ENCODE data around the gene C19orf85.
"Not testable (repeated sequence)": the region's sequence is repeated elsewhere in the genome, so short reads cannot be mapped to it uniquely, and the experiment has no call there.

Gene C19orf85

GRCh38 chr19:55457683-55458457, 6.7 kb downstream of the C19orf85 start:
- no peak for DNase-seq (ENCODE audit: low read depth)

- DNase-seq (ENCODE audit: low read depth), result no peak
Observed at GRCh38 chr19:55456347-55456746, 8.2 kb downstream of the C19orf85 start.

- DNase-seq (ENCODE audit: low read depth), result no peak
Observed at GRCh38 chr19:55455576-55456235, 8.8 kb downstream of the C19orf85 start.

- DNase-seq (ENCODE audit: low read depth), result no peak
Observed at GRCh38 chr19:55454787-55455243, 9.7 kb downstream of the C19orf85 start.

GRCh38 chr19:55453511-55454260, 10.9 kb downstream of the C19orf85 start:
- no peak for DNase-seq (ENCODE audit: low read depth)

GRCh38 chr19:55452749-55453346, 11.7 kb downstream of the C19orf85 start:
- no peak for DNase-seq (ENCODE audit: low read depth)

- no peak for DNase-seq (ENCODE audit: low read depth)
Observed at GRCh38 chr19:55451965-55452748, 12.4 kb downstream of the C19orf85 start.

- DNase-seq (ENCODE audit: low read depth), result no peak
Observed at GRCh38 chr19:55451163-55451964, 13.2 kb downstream of the C19orf85 start.

- no peak for DNase-seq (ENCODE audit: low read depth)
Observed at GRCh38 chr19:55449469-55449868, 15.1 kb downstream of the C19orf85 start.

- not testable (repeated sequence) for DNase-seq (ENCODE audit: low read depth)
Observed at GRCh38 chr19:55448175-55448490, 16.4 kb downstream of the C19orf85 start.

GRCh38 chr19:55447421-55448174, 17.0 kb downstream of the C19orf85 start:
- no peak for DNase-seq (ENCODE audit: low read depth)

GRCh38 chr19:55446060-55446459, 18.5 kb downstream of the C19orf85 start:
- DNase-seq (ENCODE audit: low read depth), result no peak

GRCh38 chr19:55444646-55445045, 19.9 kb downstream of the C19orf85 start:
- no peak for DNase-seq (ENCODE audit: low read depth)

- no peak for DNase-seq (ENCODE audit: low read depth)
Observed at GRCh38 chr19:55443824-55444480, 20.6 kb downstream of the C19orf85 start.

- no peak for DNase-seq (ENCODE audit: low read depth)
Observed at GRCh38 chr19:55443045-55443823, 21.3 kb downstream of the C19orf85 start, which contains the start of gene SHISA7. Gene SHISA7, minus strand, starts transcription at chr19:55443300. Its CDS starts 437 bp downstream, at chr19:55442863.

GRCh38 chr19:55442372-55442961, 22.1 kb downstream of the C19orf85 start:
- no peak for DNase-seq (ENCODE audit: low read depth)

- no peak for DNase-seq (ENCODE audit: low read depth)
Observed at GRCh38 chr19:55441692-55442321, 22.7 kb downstream of the C19orf85 start.

GRCh38 chr19:55441319-55441691, 23.2 kb downstream of the C19orf85 start:
- no peak for DNase-seq (ENCODE audit: low read depth)
